Measurements from ENCODE around the gene FOXD4L3.
"Not testable (repeated sequence)": the region's sequence is repeated elsewhere in the genome, so short reads cannot be mapped to it uniquely, and the experiment has no call there.

Gene FOXD4L3

DNA sequence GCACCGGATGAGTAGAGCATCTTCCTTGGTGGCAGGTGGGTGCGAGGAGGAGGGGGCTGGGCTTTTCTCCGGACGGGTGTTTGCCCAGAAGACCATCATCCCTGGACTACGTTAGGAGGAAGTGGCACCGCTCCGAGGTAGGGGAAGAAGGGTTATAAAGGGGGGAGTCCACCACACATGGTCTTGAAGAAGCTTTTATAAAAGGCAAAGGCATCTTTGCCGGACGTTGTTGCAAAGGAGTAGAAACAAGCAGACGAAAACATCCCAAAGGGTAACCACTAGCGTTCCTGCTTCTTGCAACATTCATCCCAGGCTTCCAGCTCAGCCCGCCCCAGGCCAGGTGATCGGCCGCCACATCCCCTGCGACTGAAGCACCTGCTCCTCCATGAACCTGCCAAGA lies at the start of gene FOXD4L3:
FOXD4L3 (plus strand) TSS at position 301 of the 400 bp plus-strand sequence; CDS start at position 386, 85 bp downstream.
- not testable (repeated sequence) for DNase-seq (ENCODE audit: low read depth in 2 of 2)

DNA sequence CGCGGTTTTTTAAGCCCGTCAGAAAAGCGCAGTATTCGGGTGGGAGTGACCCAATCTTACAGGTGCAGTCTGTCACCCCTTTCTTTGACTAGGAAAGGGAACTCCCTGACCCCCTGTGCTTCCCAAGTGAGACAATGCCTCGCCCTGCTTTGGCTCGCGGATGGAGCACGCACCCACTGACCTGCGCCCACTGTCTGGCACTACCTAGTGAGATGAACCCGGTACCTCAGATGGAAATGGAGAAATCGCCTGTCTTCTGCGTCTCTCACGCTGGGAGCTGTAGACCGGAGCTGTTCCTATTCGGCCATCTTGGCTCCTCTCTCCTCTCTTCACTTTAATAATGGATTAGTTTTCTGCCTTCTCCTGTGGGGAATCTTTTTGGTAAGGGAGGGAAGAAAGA lies 21.6 kb upstream of the FOXD4L3 start:
- not testable (repeated sequence) for DNase-seq (ENCODE audit: low read depth in 2 of 2)

DNA sequence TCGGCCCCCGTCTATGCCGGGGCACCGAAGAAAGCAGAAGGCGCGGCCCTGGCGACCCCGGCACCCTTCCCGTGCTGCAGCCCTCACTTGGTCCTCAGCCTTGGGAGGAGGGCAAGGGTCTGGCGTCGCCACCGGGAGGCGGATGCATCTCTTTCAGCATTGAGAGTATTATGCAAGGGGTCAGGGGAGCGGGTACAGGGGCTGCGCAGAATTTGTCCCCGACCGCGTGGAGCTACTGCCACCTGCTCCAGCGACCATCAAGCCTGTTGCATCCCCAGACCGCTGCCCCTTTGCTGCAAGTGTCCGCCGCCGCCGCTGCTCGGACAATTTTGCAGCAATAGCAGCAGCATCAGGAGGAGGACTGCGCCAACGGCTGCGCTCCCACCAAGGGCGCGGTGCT lies 1.1 kb downstream of the FOXD4L3 start:
- not testable (repeated sequence) for DNase-seq (ENCODE audit: low read depth in 2 of 2)

DNA sequence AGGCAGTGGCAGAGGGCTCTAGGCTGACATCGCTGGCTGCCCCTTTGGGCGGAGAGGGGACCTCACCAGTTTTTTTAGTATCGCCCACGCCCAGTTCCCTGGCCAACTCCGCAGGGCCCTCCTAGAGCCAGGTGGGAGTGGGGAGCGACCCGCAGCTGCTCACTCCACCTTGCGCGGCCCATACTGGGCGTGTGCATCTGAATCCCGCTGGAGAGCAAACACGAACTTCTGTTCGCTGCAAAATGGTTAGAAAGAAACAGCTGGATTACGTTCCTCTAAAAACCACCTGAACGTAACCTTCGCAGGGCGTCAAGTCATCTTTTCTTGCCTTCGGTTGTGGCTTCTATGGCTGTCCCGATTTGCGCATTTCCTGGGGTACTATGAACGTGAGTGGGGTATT lies 1.5 kb downstream of the FOXD4L3 start:
- not testable (repeated sequence) for DNase-seq (ENCODE audit: low read depth in 2 of 2)

DNA sequence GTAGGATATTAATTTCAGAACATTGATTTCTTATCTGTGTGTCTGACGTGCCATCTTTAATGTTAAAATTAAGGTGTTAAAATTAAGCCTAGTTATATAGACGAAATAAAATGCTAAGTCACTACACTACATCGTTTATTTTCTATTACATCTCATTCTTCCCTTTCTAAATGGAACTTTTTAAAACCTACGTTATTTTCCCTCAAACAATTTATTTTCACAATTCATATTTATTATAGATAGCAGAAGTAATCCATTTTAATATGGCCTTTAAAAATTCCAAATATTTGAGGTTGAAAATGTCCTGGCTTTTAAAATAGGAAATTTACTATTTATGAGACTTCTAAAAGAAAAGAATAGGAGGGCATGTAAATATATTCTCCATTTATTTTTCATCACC lies 2.1 kb downstream of the FOXD4L3 start:
- not testable (repeated sequence) for DNase-seq (ENCODE audit: low read depth in 2 of 2)

DNA sequence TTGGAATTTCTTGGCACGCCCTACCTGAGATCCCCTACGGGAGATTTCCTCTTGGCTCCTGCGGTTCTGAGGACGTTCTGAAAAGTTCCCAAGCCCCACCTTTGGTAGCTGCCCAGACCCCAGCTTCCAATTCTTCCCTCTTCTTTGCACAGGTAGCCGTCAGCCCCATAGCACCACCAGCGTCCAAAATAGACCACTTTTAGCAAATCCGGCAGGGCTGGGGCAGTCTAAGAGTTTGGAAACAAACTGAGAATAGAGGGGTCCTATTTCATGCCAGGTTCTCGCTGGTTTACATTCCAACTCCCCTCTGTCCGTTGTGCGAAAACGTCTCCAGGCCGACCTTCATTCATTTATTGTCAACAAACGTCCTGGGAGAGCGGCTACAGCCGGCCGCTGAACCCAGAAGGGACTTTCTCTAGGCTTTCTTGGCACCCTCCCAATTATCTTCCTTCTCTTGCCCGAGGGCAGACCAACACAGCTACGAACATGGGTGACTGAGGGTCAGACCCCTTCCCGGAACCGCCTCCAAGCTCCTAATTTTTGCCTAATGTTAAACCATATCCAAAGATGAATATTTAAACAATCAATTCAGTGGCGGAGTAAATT lies 3.1 kb downstream of the FOXD4L3 start:
- DNase-seq (ENCODE audit: low read depth in 2 of 2): not testable (repeated sequence)

DNA sequence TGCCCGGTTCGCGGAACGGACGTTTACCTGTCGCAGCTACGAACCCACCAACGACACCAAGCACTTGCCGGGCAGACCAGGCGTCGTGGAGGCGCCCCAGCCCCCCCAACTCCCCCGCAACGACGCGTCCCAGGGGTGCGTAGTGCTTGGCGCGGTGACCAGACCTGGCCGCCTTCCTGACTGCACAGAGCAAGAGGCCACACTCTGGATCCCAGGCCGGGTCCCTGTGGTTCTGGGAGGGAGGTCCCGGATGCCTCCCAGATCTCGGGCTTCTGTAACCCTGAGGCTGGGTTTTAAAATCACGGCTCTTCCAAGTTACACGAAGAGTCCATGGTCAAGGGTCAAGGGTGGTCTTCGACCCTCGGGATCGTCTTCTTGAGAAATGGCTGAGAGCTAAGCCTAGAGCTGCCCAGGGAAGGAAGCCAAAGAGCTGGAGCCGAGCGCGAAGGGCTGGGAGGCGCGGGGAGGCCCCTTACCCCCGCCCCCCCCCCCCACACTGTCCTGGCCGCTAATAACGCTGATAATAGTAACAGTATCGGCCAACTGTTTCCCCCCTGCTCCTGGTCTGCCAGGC lies 3.8 kb downstream of the FOXD4L3 start:
- DNase-seq (ENCODE audit: low read depth in 2 of 2): not testable (repeated sequence)

DNA sequence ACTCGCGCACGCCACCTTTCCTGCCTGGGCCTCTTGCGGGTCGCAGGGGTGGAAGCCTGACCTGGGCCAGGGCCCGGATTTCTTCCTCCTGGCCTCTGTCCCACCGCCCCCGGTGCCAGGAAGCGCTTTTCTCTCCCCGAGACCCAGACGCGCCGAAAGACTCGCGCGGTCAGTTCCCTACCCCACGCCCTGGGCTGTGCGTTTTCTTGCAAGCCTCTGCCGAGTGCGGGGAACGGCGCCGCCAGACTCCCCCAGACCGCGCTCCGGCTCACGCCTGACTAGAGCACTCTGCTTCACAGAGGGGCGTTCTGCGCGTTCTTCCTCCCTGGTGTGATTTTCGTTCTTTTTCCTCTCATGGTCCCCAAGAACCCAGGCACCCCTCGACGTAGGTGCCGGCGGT lies 4.5 kb downstream of the FOXD4L3 start:
- not testable (repeated sequence) for DNase-seq (ENCODE audit: low read depth in 2 of 2)

DNA sequence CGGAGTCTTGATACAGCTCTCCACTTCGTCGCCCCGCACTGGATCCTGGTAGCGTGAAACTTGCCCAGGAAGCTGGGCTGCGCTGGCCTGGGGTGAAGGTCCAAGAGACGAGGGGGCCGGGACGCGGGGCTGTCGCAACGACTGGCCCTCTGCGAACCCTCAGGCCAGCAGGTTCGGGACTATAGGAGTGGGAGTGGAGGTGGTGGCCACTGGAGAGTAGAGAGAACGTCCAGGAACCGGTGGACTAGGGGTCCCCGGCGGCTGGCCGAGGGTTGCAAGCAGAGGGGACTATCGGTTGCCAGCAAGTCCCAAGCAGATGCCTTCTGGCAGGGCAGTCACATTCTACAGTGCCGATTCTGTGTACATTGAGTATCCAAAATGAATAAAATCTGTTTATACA lies 5.0 kb downstream of the FOXD4L3 start:
- DNase-seq (ENCODE audit: low read depth in 2 of 2): not testable (repeated sequence)

DNA sequence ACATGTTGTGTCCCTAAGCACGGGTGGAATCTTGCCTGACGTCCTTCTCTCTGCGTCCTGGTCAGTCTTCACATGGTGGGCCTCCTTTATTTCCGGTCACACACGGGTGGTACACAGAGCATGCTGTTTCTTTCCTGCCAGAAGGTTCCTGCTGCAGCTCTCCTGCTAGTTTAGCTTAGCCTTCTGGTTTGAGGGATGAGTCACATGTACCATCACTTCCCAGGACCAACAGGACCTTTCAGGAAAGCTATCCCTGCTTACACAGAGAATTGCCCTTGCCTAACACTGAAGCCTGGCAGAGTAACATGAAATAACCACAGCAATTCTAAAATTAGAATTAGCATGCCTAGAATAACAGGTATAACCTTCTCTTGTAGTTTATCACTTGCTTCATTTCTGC lies 8.5 kb downstream of the FOXD4L3 start:
- DNase-seq (ENCODE audit: low read depth in 2 of 2): not testable (repeated sequence)

DNA sequence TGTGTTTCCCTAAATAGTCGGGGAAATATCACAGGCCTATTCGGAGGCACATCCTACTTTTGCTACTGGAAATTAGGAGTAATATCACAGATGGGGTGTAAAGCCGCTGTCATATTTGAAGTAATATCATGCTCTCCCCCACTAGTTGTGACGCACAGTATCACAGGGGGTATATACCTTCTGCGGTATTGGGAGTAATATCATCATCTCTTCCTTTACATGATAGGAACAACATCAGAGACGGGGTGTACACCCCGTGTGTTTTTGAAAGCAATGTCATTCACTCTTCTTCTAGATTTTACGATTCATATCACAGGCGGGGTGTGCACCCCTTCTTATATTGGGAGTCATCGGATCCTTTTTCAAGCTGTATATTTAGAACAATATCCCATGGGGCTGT lies 15.5 kb downstream of the FOXD4L3 start:
- not testable (repeated sequence) for DNase-seq (ENCODE audit: low read depth in 2 of 2)

DNA sequence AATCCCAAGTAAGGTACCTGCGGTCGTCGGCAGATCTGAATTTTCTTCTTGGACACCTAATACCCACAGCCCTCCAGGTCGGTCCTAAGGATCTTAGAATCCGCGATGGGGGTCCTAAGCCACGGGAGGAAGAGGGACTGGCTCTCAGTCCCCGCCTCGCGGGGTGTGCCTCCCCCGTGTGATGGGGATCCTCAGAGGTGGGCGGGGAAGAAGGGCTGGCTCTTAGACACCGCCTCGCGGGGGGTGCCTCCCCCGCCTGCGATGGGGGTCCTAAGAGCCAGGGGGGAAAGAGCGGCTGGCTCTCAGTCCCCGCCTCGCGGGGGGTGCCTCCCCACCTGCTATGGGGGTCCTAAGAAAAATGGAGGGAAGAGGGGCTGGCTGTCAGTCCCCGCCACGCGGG lies 21.1 kb downstream of the FOXD4L3 start:
- DNase-seq (ENCODE audit: low read depth in 2 of 2): not testable (repeated sequence)

DNA sequence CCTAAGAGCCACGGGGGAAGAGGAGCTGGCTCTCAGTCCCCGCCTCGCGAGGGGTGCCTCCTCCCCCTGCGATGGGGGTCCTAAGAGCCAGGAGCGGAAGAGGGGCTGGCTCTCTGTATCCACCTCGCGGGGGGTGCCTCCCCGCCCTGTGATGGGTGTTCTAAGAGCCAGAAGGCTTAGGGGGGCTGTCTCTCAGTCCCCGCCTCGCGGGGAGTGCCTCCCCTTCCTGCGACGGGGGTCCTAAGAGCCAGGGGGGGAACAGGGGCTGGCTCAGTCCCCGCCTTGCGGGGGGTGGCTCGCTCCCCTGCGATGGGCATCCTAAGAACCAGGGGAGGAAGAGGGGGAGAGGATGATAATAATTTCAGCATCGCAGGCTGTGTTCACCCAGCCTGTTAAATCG lies 21.9 kb downstream of the FOXD4L3 start:
- not testable (repeated sequence) for DNase-seq (ENCODE audit: low read depth in 2 of 2)

DNA sequence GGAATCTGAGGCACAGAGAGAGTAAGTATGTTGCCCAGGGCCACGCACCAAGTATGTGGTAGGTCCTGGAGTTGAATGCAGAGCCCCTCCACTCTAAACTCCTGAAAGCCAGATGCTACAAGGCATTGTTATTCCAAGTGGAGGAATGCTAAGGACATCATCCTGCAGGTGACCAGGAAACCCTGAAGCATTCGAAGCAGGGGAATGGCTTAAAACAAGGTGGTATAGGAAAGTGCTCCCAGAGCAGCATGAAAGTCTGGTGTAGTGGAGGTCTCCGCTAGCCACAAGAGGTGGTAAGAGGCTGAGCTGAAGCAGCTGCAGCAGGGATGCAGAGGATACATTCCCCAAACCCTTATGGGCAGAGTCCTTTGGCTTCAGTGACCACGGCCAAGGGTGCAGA lies 26.4 kb downstream of the FOXD4L3 start:
- not testable (repeated sequence) for DNase-seq (ENCODE audit: low read depth in 2 of 2)

DNA sequence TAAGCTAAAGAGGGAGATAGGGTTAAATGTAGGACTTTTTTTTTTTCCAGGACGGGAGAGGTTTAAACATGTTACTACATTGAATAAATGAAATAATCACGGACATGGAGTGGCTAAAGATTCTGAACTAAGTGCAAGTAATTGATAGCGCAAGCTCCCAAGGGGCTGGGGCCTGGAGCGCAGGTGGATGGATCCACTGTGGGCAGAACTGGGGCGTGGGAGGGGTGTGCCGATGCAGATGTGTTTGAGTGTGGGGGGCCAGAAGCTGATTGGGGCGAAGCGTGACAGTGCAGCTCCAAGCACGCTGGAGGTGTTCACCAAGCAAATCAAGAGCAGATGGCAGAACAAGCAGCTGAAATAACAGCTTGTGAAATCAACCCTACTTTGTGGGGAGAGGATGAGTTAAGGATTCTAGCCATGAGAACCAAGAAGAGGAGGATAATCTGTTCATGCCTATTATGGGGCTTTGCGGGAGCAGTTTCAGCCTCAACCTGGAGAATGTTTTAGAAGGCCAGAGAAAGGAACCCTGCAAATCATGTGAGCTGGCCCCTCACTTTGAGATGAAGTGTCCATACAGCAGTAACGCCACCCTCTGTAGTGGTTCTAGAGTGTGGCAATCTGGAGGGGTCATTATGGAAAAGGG lies 28.0 kb downstream of the FOXD4L3 start:
- DNase-seq (ENCODE audit: low read depth in 2 of 2): not testable (repeated sequence)

DNA sequence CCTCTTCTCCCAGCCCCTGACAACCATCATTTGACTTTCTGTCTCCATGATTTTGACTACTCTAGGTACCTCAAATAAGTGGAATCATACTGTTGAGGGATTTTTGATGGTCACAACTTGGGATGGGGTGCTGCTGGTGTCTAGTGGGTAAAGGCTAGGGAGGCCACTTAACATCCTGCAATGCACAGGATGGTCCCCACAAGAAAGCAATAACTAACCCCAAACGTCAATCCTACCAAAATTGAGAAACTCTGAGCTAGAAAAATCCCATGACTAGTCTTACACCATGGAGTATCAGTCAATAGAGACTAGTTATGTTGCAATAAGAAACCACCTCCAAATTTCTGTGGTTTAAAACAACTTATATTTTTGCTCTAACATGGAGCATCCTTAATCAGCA lies 29.5 kb downstream of the FOXD4L3 start:
- not testable (repeated sequence) for DNase-seq (ENCODE audit: low read depth in 2 of 2)

DNA sequence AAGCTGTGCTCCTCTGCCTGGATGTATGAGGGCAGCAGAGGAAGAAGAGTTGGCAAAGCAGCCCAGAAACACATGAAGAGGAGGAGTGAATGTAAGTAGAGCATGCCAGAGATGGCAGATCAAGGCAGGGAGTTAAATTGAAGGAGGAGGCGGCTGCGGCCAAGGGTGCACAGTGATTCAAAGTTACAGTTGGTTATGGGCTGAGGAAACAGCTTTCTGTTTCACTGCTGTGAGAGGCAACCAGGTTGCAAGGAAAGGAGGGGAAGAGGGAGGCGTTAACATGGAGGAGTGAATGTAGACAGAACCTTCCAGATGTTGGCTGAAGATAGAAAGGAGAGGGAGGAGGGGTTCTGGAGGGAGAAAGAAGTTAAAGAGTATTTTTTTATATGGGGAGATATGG lies 33.3 kb downstream of the FOXD4L3 start:
- DNase-seq (ENCODE audit: low read depth in 2 of 2): not testable (repeated sequence)

DNA sequence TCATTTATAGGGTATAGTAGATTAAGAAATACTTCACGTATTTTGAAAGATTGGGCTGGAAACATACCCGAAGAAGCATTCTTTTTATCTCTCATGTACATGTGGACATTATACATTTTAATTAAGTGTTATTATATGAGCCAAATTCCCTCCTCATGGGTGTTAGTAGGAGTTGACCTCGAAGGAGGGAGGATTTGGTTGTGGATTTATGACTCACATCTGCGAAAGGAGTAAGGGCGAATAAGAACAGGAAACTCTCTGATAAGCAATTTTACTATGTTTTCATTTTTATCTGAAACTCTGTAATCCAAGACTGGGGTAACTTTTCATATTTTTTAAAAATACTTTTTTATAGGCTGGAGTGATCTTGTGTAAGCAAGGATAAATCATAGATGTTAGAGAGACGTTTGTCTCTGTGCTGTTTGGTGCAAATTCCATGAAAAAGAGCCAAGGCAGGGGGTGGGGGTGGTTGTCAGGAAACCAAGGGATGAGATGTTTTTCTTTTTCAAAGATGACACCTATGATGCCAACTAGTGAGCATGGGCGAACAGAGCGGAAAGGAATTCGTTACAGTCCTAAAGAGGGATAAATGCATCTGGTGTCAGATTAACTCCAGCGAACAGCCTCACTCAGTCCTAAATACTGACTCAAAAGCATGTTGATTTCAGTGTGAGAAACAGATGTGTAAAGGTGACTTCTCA lies 34.1 kb downstream of the FOXD4L3 start:
- not testable (repeated sequence) for DNase-seq (ENCODE audit: low read depth in 2 of 2)

DNA sequence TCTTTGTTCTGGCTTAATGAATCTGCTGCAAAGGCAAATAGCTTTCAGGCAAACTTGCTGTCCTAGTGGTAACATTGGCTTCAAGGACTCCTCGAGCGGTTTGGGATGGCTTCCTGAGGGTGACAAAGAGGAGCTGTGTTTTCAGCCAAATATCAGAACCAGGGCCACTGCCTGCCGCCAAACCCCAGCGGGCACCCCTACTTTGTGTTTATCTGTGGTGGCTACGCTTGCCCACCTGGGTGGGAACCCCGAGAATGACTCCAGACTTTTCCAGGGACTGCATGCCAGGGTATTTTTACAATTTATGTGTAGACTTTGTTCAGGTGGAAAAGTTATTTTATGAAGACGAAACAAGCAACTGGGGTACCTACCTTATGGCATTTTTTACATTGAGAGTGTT lies 35.3 kb downstream of the FOXD4L3 start:
- not testable (repeated sequence) for DNase-seq (ENCODE audit: low read depth in 2 of 2)

DNA sequence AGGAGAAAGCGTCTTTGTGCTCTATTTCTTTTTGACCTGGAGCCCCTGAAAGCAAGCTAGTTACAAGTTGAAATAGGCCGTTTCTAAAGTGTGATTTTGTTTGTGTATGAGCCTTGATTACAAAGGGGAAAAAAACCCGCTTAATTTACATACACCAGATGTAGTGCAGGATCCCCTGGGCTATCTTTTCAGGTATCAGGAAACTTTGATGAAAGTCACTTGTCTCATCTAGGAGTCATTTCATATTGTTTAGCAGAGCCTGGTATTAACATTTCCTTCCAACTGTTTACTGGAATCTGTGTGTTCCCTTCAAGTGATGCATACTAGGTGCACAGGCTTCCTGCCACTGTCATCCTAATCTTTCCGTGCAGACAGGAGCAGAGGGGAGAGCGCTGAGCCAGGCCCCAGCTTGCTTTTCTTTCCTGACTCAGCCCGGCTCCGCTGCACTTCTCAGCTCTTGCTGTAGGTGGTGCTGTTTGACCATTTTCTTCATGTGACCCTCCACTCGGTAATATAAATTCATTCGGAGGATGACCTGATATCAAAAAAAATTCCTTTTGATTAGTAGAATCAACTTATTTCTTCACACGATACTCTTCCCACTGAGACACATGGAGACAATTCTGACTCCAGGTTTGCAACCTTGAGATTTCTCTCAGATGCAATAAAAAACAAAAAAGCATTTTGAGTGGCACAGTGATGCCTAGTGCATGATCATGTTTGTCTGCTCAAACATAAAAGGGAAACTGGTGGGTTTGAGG lies 39.8 kb downstream of the FOXD4L3 start:
- not testable (repeated sequence) for DNase-seq (ENCODE audit: low read depth in 2 of 2)

DNA sequence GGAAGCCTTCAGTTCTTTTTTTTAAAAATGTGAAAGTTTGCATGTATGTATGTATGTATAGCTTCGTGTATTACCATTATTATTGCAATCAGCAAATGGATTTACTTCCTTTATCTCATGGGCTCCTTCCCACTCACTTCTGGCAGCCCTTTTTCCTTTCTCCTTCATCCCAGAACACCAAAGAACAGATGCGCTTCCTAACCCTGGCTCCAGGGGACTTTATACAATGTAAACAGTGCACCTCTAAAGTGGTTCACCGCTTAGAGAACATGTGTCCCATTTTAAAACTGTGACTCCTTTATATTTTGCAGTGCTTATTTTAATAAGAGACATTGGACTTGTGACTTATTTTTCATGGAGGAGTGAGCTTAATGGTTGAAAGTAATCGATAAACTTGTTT lies 40.6 kb downstream of the FOXD4L3 start:
- not testable (repeated sequence) for DNase-seq (ENCODE audit: low read depth in 2 of 2)

DNA sequence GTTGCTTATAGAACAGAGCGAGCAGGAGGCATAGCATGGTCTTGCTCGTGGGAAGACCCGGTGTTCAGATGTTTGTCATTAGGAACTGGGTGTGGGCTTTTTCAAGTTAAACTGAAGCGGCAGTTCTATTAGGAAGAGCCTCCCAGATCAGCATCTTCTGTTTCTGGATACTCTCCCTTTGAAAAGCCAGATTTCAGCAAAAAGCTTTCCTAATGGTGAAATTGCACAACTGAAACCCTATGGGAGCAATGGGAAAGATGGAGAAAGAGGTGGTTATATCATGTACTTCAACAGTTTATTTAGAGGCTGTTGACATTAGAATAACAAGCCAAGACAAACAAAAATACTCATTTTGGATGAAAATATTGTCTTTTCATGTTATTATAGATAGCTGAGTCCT lies 41.3 kb downstream of the FOXD4L3 start:
- not testable (repeated sequence) for DNase-seq (ENCODE audit: low read depth in 2 of 2)
